Fibroblast of peridontal ligament (primary cell): Measurements from ENCODE around the gene LHX8.

ENCODE experiments used
- DNase-seq: peaks from one replicate; pipeline ENCODE4 v3.0.0-alpha.2; 2010; ENCODE audit errors: extremely low read depth

The LHX8 gene

DNA sequence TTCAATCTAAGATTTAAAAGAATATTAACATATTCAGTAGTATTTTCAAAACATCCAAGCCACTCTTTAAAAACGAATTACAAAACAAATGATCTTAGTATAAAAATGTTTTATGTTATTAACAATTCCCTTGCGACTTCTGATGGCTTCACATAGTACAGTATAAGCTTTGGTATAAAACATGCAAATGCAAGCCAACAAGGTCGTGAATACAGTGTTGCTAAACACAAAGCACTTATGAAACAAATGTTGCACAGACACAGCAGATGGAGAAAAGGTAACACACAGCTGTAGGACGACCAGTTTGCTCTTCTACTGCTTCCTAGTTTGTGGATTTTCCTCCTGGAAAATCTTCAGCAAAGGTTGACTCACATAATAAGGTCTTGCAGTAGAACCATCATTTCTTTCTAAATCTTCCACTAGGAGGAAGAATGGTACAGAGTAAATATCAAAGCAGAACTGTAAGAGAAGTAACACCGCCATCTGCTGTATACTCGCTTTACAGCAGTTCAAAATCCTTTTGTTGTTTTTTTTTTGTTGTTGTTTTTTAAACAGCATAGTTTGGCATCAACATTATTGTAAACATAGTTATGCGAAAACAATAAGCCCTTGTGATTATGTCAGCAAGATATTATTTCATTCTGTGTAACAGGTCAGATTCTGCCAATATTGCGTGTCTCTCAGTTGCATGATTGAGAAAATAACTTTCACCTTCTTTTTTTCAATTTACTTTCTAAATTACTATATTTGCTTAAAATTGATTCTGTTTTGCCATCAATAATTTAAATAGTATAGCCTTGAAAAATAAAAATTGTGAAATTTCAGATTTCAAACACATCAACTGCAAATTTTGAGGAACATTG lies 69.5 kb downstream of the LHX8 start:
- peak; percentile 95 for DNase-seq

DNA sequence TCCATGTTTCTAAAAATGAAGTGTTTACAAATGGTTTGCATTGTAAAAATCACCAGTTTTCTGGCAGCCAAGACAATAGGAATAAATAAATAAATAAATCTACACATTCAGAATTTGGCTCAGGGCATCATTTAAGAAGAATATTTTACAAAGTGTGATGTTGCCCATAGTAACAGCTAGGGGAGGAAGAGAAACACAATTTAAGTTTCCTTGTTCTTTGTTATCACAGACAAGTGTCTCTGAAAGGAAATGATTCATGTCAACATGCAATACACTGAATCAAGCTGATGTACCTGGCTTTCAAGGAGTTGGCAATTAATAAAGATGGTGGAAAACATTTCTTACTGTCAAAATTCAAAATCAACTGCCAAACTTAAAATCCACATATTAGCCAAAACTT lies 74.7 kb downstream of the LHX8 start:
- no peak for DNase-seq
